MCF 10A (cell line): Measurements from ENCODE around the gene TYK2. TPM values are rescaled to one million over a fixed set of nuclear protein-coding genes. Genes with fewer than 3 reads are reported as not detected.

Experiments
- BruUV-seq: library from RNA; stranded (reverse); fragments of 400-500 nt; replicated peaks from 2 replicates; lab custom pipeline; 2021; lab: Mats Ljungman, UMichigan
- CTCF ChIA-PET: fragments of 300-600 bp; sonication (Branson Sonifier 250); formaldehyde crosslinking; extraction: SDS; loops from one replicate; lab custom pipeline; 2021; ENCODE audit warnings: antibody characterized with exemption, inconsistent platforms; lab: Yijun Ruan, JAX
- POLR2A ChIA-PET: fragments of 300-600, 350-650 bp; sonication (Branson Sonifier 250); formaldehyde crosslinking; extraction: SDS; loops from one replicate; lab custom pipeline; 2020; ENCODE audit warnings: antibody characterized with exemption, inconsistent platforms; lab: Yijun Ruan, JAX
- DNase-seq: peaks from one replicate; pipeline ENCODE4 v3.0.0-alpha.2; 2018; ENCODE audit not compliant: unreplicated experiment
- H3K27ac Mint-ChIP-seq: one replicate; pipeline ENCODE4 v1.8.0; 2022; ENCODE audit warnings: mild to moderate bottlenecking, low read depth, mixed read lengths; ENCODE audit not compliant: unreplicated experiment
- H3K27me3 Mint-ChIP-seq: one replicate; pipeline ENCODE4 v1.8.0; 2022; ENCODE audit warnings: mixed read lengths; ENCODE audit not compliant: insufficient read depth, unreplicated experiment
- H3K36me3 Mint-ChIP-seq: one replicate; pipeline ENCODE4 v1.8.0; 2022; ENCODE audit warnings: mild to moderate bottlenecking, moderate library complexity, mixed read lengths; ENCODE audit not compliant: insufficient read depth, unreplicated experiment
- H3K4me1 Mint-ChIP-seq: one replicate; pipeline ENCODE4 v1.8.0; 2022; ENCODE audit warnings: mixed read lengths; ENCODE audit not compliant: insufficient read depth, unreplicated experiment
- H3K4me3 Mint-ChIP-seq: one replicate; pipeline ENCODE4 v1.8.0; 2022; ENCODE audit warnings: mild to moderate bottlenecking, moderate library complexity, mixed read lengths; ENCODE audit not compliant: unreplicated experiment
- H3K9me3 Mint-ChIP-seq: one replicate; pipeline ENCODE4 v1.8.0; 2022; ENCODE audit warnings: mixed read lengths; ENCODE audit not compliant: unreplicated experiment
- intact Hi-C: fragments of 100-400 bp; cut with micrococcal nuclease; formaldehyde crosslinking; loops from 2 replicates; pipeline ENCODE4 v1.14.1; 2022
- total RNA-seq: library from RNA; stranded (reverse); gene quantifications from 2 replicates; pipeline ENCODE4 v1.2.3, GENCODE V29; 2022
- TF ChIP-seq, protein P1 (sequence below): fragments of 200-600 bp; IDR thresholded peaks from one replicate; pipeline ENCODE4 v1.8.0; 2022; ENCODE audit warnings: antibody characterized with exemption, mild to moderate bottlenecking; ENCODE audit not compliant: unreplicated experiment

The TYK2 gene
- total RNA-seq, 1 experiment from 2014 or later, result 75.0 TPM

DNA sequence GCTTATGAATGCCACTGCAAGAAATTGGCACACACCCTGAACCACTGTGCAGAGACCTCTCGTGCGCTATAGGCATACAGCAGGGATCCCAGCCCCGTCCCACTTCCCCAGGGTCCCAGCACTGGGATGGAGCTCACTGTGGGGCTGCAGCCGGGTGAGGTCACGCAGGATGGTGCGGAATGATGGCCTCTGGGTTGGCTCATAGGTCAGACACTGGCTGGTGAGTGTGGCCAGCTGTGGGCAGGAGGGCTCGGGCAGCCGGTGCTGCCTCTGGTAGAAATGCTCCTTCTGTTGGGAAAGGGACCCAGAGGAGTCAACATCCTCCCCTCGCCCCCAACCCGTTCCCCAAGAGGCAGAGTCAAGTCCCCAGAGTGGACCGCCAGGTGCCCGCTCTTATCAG lies 23.9 kb downstream of the TYK2 start:
- no TSS peak for BruUV-seq
- CTCF ChIA-PET, result no interaction called here
- no peak overlapping the region for H3K27ac Mint-ChIP-seq
- POLR2A ChIA-PET, result no interaction called here
- intact Hi-C loops, result no loop called here
- no peaks in the 10 kb centered on the region for H3K9me3 Mint-ChIP-seq
- H3K36me3 Mint-ChIP-seq, result peaks cover 60% of the 10 kb centered on the region
- no peaks in the 10 kb centered on the region for H3K27me3 Mint-ChIP-seq
- TF ChIP-seq, protein P1, sequence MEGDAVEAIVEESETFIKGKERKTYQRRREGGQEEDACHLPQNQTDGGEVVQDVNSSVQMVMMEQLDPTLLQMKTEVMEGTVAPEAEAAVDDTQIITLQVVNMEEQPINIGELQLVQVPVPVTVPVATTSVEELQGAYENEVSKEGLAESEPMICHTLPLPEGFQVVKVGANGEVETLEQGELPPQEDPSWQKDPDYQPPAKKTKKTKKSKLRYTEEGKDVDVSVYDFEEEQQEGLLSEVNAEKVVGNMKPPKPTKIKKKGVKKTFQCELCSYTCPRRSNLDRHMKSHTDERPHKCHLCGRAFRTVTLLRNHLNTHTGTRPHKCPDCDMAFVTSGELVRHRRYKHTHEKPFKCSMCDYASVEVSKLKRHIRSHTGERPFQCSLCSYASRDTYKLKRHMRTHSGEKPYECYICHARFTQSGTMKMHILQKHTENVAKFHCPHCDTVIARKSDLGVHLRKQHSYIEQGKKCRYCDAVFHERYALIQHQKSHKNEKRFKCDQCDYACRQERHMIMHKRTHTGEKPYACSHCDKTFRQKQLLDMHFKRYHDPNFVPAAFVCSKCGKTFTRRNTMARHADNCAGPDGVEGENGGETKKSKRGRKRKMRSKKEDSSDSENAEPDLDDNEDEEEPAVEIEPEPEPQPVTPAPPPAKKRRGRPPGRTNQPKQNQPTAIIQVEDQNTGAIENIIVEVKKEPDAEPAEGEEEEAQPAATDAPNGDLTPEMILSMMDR, result no peak
- DNase-seq, result no peak
- no peaks in the 10 kb centered on the region for H3K4me1 Mint-ChIP-seq
- no peak overlapping the region for H3K4me3 Mint-ChIP-seq

DNA sequence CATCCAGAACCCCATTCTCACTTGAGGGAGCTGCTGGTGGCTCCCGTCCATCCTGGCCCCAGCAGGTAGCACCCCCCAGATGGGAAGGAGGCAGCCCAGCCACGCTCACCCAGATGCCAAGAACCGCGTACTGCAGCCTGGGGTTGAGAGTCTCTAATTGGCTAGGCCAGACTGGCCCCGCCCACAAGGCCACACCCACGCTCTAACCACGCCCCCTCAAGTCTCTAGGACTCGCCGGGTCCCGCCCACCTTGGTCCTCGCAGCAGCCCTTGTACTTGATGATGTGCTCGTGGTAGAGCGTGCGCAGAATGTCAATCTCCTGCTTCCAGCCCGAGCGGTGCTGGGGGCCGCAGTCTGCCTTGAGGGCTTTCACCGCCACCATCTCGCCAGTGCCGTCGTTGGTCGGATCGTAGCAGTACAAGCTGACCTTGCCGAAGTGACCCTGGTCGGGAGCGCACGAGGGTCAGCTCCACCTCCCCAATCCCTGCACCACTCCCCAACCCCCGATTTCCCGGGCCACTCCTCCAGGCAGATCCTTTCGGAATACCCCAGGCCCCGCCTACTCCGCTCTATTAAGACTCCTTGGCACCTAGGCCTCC lies 26.5 kb downstream of the TYK2 start:
- H3K27me3 Mint-ChIP-seq, result no peaks in the 10 kb centered on the region
- no TSS peak for BruUV-seq
- intact Hi-C loops, result no loop called here
- CTCF ChIA-PET, result interaction anchor here (0.6 to 0.8 kb wide), 2 partner anchors 26 to 37 kb away, joined by 3 to 4 read pairs; partner anchors contain the start of gene TYK2
- no peak overlapping the region for H3K4me3 Mint-ChIP-seq
- TF ChIP-seq, protein P1, result no peak
- peaks cover 51% of the 10 kb centered on the region for H3K36me3 Mint-ChIP-seq
- POLR2A ChIA-PET, result interaction anchor here (0.6 kb wide), 1 partner anchor 17 kb away, joined by 3 read pairs; no protein-coding TSS in a partner anchor
- H3K4me1 Mint-ChIP-seq, result no peaks in the 10 kb centered on the region
- no peaks in the 10 kb centered on the region for H3K9me3 Mint-ChIP-seq
- no peak overlapping the region for H3K27ac Mint-ChIP-seq
- no peak for DNase-seq

DNA sequence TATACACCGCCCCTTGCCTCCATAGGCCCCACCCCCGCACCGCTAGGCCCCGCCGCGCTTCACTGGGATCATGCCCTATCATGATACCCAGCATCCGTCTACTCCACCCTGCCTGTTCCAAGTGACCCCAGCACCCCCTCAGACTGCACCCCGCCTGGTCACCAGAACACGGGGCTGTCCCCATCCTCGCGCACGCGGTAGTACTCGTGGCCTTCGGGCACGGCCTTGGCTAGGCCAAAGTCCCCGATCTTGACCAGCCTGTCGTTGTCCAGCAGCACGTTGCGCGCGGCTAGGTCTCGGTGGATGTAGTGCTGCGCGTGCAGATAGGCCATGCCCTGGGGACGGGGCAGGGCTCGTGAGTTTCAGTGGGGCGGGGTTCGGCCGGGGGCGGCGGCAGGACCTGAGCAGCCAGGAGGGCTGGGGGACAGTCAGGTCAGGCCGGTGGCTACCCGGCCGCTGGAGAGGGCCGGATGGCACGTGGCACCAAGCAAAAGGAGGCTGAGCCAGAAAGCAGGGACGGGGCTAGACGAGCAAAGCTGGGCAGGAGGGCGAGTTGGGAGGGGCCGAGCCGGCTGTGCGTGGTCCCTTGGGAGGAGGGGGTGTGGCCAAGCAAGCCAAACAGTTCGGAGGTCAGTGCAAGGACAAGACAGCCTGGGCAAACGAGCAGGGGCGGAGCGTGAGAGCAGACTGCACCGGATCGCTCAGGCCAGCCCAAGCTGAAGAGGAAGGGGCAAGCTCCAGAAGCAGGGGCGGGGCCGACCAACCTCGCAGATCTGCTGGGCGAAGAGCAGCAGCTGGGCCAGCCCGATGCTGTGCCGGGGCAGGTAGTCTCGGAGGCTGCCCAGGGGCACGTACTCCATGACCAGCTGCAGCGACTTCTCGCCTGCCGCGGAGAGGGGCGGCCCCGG lies 27.4 kb downstream of the TYK2 start:
- H3K4me1 Mint-ChIP-seq, result no peaks in the 10 kb centered on the region
- H3K4me3 Mint-ChIP-seq, result no peak overlapping the region
- TF ChIP-seq, protein P1, result no peak
- intact Hi-C loops, result no loop called here
- no peaks in the 10 kb centered on the region for H3K27me3 Mint-ChIP-seq
- ChIA-PET CTCF (interaction anchor here (0.6 to 0.8 kb wide), 2 partner anchors 17 to 37 kb away, joined by 3 to 4 read pairs; no protein-coding TSS in a partner anchor), POLR2A (no interaction called here)
- no peaks in the 10 kb centered on the region for H3K9me3 Mint-ChIP-seq
- no TSS peak for BruUV-seq
- no peak for DNase-seq
- peaks cover 51% of the 10 kb centered on the region for H3K36me3 Mint-ChIP-seq
- no peak overlapping the region for H3K27ac Mint-ChIP-seq

DNA sequence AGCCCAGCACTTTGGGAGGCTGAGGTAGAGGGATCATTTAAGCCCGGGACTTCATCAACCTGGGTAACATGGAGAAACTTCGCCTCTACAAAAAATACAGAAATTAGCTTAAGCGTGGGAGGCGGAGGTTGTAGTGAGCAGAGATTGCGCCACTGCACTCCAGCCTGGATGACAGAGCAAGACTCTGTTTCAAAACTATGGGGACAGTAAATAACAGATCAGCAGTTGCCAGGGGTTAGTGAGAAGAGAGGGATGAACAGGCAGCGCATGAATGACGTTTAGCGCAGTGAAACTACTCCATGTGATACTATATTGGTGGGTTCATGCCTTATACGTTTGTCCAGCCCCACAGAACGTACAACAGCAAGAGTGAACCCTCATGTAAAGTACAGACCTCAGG lies 33.9 kb downstream of the TYK2 start:
- DNase-seq, result peak; percentile 66
- Mint-ChIP-seq H3K36me3 (peaks cover 13% of the 10 kb centered on the region), H3K4me1 (peaks cover 4% of the 10 kb centered on the region), H3K4me3 (no peak overlapping the region), H3K27me3 (no peaks in the 10 kb centered on the region), H3K9me3 (no peaks in the 10 kb centered on the region), H3K27ac (no peak overlapping the region)
- intact Hi-C loops, result no loop called here
- ChIA-PET POLR2A (interaction anchor here (5.0 kb wide), 1 partner anchor 12 kb away, joined by 22 read pairs; the partner anchor contains the start of gene RAVER1), CTCF (interaction anchor here (0.7 to 1.1 kb wide), 2 partner anchors 13 to 60 kb away, joined by 3 read pairs; partner anchors contain the start of gene RAVER1)
- TF ChIP-seq, protein P1, result no peak
- no TSS peak for BruUV-seq
